Left ventricle myocardium inferior (tissue), 1 donor: Measurements from ENCODE around the gene SGMS1. TPM values are rescaled to one million over a fixed set of nuclear protein-coding genes. Genes with fewer than 3 reads are reported as not detected.
"Not testable (repeated sequence)": the region's sequence is repeated elsewhere in the genome, so short reads cannot be mapped to it uniquely, and the experiment has no call there.

Experiments
- DNase-seq: peaks from one replicate; pipeline ENCODE4 v3.0.0-alpha.2; 2020
- H3K27ac ChIP-seq: fragments of 200-600 bp; replicated peaks from 2 replicates; pipeline ENCODE4 v1.8.0; 2021
- H3K27me3 ChIP-seq: fragments of 200-600 bp; 2 replicates; pipeline ENCODE4 v1.8.0; 2021; ENCODE audit warnings: low read depth
- H3K36me3 ChIP-seq: fragments of 200-600 bp; 2 replicates; pipeline ENCODE4 v1.8.0; 2021
- H3K4me1 ChIP-seq: fragments of 200-600 bp; 2 replicates; pipeline ENCODE4 v1.8.0; 2021
- H3K4me3 ChIP-seq: fragments of 200-600 bp; 2 replicates; pipeline ENCODE4 v1.8.0; 2021; ENCODE audit warnings: mild to moderate bottlenecking, moderate library complexity
- H3K9me3 ChIP-seq: fragments of 200-600 bp; replicated peaks from 2 replicates; pipeline ENCODE4 v1.8.0; 2021
- intact Hi-C: fragments of 100-400 bp; cut with micrococcal nuclease; formaldehyde crosslinking; loops from one replicate; pipeline ENCODE4 v1.11.0; 2022
- total RNA-seq: library from RNA; stranded (reverse); fragmentation: NEBNext Ultra II Directional; extraction: Animal tissue kit (Norgen Biotek cat#: 25700); gene quantifications from one replicate; pipeline ENCODE4 v1.2.1, GENCODE V29; 2021
- TF ChIP-seq, protein P1 (sequence below): fragments of 200-600 bp; IDR thresholded peaks from 2 replicates; pipeline ENCODE4 v1.8.0; 2021; ENCODE audit warnings: antibody characterized with exemption, mild to moderate bottlenecking, borderline replicate concordance
- donor health status: DM: no; HTN: yes; CAD: no; lungs with severe emphysema.

The SGMS1 gene
- total RNA-seq, 1 donor from 2014 or later, result 18.6 TPM

DNA sequence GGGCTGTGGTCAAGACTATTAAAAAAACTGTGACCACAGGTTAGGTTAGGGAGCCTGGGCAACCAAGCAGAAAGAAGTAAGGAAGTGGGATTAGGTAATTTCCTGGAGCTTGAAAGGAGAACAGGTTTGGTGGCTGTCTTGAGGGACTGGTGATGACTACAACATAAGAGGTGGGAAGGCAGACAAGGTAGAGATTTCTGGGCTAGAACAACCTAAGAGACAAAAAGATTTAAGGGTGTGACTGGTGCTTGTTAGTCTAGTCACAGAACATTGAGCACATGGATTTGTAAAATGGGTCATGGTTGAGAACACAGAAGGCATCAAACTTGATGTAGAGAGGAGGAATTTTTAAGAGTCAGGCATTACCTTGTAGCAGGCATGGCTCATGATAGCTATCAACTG is 248.7 kb downstream of the SGMS1 start:
- TF ChIP-seq, protein P1, sequence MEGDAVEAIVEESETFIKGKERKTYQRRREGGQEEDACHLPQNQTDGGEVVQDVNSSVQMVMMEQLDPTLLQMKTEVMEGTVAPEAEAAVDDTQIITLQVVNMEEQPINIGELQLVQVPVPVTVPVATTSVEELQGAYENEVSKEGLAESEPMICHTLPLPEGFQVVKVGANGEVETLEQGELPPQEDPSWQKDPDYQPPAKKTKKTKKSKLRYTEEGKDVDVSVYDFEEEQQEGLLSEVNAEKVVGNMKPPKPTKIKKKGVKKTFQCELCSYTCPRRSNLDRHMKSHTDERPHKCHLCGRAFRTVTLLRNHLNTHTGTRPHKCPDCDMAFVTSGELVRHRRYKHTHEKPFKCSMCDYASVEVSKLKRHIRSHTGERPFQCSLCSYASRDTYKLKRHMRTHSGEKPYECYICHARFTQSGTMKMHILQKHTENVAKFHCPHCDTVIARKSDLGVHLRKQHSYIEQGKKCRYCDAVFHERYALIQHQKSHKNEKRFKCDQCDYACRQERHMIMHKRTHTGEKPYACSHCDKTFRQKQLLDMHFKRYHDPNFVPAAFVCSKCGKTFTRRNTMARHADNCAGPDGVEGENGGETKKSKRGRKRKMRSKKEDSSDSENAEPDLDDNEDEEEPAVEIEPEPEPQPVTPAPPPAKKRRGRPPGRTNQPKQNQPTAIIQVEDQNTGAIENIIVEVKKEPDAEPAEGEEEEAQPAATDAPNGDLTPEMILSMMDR, result no peak
- intact Hi-C loops, result no loop called here
- Histone ChIP-seq H3K4me1 (peaks cover 39% of the 10 kb centered on the region), H3K36me3 (no peaks in the 10 kb centered on the region), H3K9me3 (no peaks in the 10 kb centered on the region), H3K27me3 (no peaks in the 10 kb centered on the region), H3K27ac (peak overlapping the region; percentile 74), H3K4me3 (no peak overlapping the region)
- DNase-seq, result no peak

DNA sequence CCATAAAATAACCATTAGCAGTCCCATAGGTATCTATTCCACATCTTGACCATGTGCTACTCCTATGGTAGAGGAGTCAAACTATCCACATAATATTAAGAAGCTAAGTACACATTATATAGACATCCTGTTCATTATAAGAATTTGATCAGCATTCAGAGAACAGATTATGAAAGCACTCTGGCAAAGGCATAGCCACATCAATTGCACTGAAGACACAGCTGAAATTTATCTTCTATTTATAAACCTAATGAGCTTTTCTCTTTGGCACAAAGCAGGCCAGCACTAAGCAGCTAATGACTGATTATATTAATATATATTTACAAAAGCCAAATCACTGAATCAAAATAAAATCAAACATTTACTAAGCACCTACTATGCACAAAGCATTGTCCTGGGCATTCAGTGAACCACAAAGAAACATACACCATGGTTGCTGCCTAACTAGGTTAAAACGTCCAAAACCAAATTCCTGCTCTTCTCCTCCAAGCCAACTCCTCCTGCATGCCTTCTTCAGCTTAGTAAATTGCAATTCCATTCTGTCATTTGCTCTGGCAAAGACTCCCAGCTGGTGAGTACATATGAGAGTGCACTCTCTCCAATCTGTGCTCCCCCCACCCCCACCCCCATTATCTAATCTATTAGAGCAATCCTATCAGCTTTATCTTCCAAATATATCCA is 249.8 kb downstream of the SGMS1 start:
- intact Hi-C loops, result no loop called here
- no peak overlapping the region for H3K4me3 ChIP-seq

DNA sequence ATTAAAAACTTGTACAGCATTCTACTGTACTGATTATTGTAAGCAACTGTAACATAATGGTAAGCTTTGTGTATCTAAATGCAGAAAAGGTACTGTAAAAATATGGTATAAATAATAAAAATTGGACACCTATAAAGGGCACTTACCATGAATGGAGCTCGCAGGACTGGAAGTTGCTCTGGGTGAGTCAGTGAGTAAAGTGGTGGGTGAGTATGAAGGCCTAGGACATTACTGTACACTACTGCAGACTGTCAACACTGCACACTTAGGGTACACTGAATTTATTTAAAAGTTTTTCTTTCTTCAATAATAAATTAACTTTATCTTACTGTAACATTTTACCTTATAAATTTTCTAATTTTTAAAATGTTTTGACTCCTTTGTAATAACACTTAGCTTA is 253.8 kb downstream of the SGMS1 start:
- TF ChIP-seq, protein P1, result no peak
- no peaks in the 10 kb centered on the region for H3K36me3 ChIP-seq
- no peak overlapping the region for H3K4me3 ChIP-seq
- no peak overlapping the region for H3K27ac ChIP-seq
- no peaks in the 10 kb centered on the region for H3K27me3 ChIP-seq
- intact Hi-C loops, result no loop called here
- H3K4me1 ChIP-seq, result peaks cover 35% of the 10 kb centered on the region
- DNase-seq, result no peak
- no peaks in the 10 kb centered on the region for H3K9me3 ChIP-seq

More for the DNA sequence above, 249.8 kb downstream of the SGMS1 start:
- no peak for DNase-seq
- H3K27ac ChIP-seq, result peak overlapping the region; percentile 74
- TF ChIP-seq, protein P1, result no peak
- no peaks in the 10 kb centered on the region for H3K27me3 ChIP-seq
- no peaks in the 10 kb centered on the region for H3K36me3 ChIP-seq
- H3K4me1 ChIP-seq, result peaks cover 32% of the 10 kb centered on the region
- H3K9me3 ChIP-seq, result no peaks in the 10 kb centered on the region

DNA sequence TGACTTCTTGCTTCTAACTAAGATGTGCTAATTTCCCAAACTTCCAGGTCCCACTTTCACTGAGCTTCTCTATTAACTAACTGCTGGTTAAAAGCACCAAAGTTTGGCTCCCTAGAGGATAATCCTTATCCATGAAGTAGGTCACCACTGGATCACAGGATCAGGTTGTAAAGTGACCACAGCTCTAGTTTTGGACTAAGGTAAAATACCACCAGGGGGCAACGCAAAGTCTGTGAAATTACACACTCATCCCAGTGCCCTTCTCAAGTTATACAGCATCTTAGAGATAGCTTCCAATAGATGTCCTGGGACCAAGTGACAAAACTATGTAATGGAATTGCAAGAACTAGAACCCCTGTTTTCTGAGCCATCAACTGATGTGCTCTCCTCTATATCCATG is 256.0 kb downstream of the SGMS1 start:
- TF ChIP-seq, protein P1, result peak; percentile 44
- no peaks in the 10 kb centered on the region for H3K36me3 ChIP-seq
- no peak overlapping the region for H3K4me3 ChIP-seq
- H3K27me3 ChIP-seq, result no peaks in the 10 kb centered on the region
- H3K9me3 ChIP-seq, result peaks cover 5% of the 10 kb centered on the region
- DNase-seq, result no peak
- H3K4me1 ChIP-seq, result peaks cover 18% of the 10 kb centered on the region
- intact Hi-C loops, result no loop called here
- H3K27ac ChIP-seq, result no peak overlapping the region

DNA sequence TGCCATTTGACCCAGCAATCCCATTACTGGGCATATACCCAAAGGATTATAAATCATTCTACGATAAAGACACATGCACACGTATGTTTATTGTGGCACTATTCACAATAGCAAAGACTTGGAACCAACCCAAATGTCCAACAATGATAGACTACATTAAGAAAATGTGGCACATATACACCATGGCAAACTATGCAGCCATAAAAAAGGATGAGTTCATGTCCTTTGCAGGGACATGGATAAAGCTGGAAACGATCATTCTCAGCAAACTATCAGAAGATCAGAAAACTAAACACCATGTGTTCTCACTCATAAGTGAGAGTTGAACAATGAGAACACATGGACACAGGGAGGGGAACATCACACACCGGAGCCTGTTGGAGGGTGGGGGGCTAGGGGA is 257.3 kb downstream of the SGMS1 start:
- H3K4me3 ChIP-seq, intact Hi-C loops: not testable (repeated sequence)

DNA sequence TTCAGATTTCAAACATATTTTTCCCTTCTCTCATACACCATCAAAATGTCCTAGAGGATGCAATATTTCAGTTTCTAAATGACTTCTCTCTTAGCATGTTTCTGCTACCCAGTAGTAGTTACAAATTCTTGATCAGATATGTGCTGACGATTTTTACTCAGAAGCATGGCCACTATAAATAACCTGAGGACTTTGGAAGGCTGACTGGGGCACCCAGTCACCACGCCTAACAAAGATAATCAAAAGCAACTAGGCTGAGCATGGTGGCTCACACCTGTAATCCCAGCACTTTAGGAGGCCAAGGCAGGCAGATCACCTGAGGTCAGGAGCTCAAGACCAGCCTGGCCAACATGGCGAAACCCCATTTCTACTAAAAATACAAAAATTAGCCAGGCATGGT is 259.0 kb downstream of the SGMS1 start:
- H3K36me3 ChIP-seq, H3K4me3 ChIP-seq, H3K27me3 ChIP-seq, intact Hi-C loops, DNase-seq, H3K27ac ChIP-seq: not testable (repeated sequence)
- Histone ChIP-seq H3K9me3 (peaks cover 11% of the 10 kb centered on the region), H3K4me1 (peaks cover 38% of the 10 kb centered on the region)

More for the DNA sequence above, 257.3 kb downstream of the SGMS1 start:
- H3K27me3 ChIP-seq, H3K27ac ChIP-seq, DNase-seq, H3K36me3 ChIP-seq: not testable (repeated sequence)
- peaks cover 21% of the 10 kb centered on the region for H3K4me1 ChIP-seq
- H3K9me3 ChIP-seq, result peaks cover 11% of the 10 kb centered on the region
